Hematopoietic multipotent progenitor cell treated with erythropoietin and hydrocortisone succinate and interleukin-3 and kit ligand, for 8 days (in vitro differentiated cells): ENCODE measurements around the gene KLRC3.
"Not testable (repeated sequence)": the region's sequence is repeated elsewhere in the genome, so short reads cannot be mapped to it uniquely, and the experiment has no call there.

Experiments used
- DNase-seq: peaks from one replicate; pipeline ENCODE4 v3.0.0-alpha.2; 2015

Gene KLRC3

GRCh38 chr12:10420334-10420733, at the start of gene KLRC3:
Gene KLRC3, minus strand, starts transcription at chr12:10420595. Its CDS starts 45 bp downstream, at chr12:10420550.
- not testable (repeated sequence) for DNase-seq

GRCh38 chr12:10469701-10470100, 49.3 kb upstream of the KLRC3 start:
- no peak for DNase-seq

DNA sequence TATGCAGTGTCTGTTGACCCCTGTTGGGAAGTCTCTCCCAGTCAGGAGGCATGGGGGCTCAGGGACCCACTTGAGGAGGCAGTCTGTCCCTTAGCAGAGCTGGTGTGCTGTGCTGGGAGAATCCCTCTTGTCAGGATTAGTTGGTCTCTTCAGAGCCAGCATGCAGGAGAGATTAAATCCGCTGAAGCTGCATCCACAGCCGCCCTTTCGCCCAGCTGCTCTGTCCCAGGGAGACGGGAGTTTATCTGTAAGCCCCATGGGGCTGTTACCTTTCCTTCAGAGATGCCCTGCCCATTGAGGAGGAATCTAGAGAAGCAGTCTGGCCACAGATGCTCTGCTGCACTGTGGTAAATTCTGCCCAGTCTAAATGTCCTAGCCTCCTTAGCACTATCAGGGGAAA, 45.9 kb upstream of the KLRC3 start:
- DNase-seq: no peak

GRCh38 chr12:10457760-10458159, 37.4 kb upstream of the KLRC3 start:
- no peak for DNase-seq

GRCh38 chr12:10456856-10457255, 36.5 kb upstream of the KLRC3 start:
- DNase-seq: no peak

- no peak for DNase-seq
Observed at GRCh38 chr12:10455766-10456165, 35.4 kb upstream of the KLRC3 start.

GRCh38 chr12:10454531-10454930, 34.1 kb upstream of the KLRC3 start:
- no peak for DNase-seq

- no peak for DNase-seq
Observed at GRCh38 chr12:10453156-10453555, 32.8 kb upstream of the KLRC3 start, which contains the start of gene KLRC1. Gene KLRC1, minus strand, starts transcription at chr12:10453377. Its CDS starts 2,221 bp downstream, at chr12:10451156.

DNA sequence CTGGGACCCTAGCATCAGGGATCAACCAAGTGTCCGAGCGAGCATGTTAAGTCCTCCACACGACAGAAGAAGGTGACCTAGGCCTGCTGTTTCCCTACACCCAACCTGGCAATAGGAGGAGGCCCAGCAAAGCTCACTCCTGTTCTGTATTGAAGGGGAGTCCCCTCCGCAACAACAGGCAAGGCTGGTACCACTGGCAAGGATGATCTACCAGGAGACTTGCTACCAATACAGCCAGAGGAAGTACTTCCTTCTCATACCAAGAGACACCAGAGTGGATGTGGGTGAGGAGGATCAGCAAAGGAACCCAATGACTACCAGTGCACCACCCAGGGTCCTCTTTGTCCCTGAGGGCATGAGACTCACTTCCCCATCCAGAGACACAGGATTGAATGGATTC, 27.8 kb upstream of the KLRC3 start:
- no peak for DNase-seq

GRCh38 chr12:10446052-10446451, 25.7 kb upstream of the KLRC3 start:
- DNase-seq: not testable (repeated sequence)

DNA sequence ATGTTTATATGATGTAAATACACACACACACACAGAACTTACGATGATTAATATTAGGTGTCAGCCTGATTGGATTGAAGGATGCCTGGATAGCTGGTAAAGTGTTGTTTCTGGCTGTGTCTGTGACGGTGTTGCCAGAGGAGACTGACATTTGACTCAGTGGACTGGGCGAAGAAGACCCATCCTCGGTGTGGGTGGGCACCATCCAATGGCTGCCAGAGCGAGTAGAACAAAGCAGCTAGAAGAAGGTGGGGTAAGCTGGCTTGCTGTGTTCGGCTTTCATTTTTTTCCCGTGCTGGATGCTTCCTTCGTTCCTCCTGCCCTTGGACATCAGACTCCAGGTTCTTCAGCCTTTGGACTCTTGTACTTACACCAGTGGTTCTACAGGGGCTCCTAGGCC, 20.7 kb upstream of the KLRC3 start:
- not testable (repeated sequence) for DNase-seq

GRCh38 chr12:10439608-10440274, 19.3 kb upstream of the KLRC3 start:
- DNase-seq: not testable (repeated sequence)

DNA sequence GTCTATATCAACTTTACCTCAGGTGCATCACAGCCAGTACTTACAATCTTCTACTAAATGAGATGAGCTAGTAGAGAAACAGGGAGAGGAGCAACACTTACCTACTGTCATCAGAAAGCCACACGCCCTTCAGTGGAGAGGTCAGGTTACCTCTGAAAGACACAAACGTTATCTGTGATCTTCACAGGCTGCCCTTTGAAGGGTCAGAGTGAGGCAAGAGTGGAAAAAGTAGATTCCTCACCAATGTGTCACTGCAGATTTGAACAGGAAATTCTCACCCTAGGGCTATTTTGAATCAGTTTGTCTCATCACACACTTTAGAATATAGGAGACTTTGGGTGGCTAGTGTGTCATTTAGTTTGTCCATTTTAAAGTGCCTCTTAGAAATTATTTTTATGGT, 17.2 kb upstream of the KLRC3 start:
- DNase-seq: not testable (repeated sequence)

DNA sequence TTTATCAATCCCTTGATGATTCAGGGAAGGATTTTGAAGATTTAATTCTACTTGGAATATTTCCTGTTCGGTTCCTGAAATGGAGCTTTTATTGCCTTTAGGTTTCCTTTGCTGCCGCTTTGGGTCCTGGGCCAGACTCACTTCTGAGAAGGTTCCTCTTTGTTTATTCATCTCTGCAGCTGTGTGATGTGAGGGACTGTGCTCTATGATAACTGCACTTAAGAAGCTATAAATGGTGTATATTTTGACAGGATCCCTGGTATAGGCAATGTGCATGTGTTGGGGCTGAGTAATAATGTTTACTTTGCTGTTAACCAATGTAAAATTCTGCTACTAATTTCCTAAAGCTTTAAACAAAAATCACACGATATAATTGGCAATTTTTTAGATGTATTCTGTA, 15.4 kb upstream of the KLRC3 start, which contains the start of gene KLRC2:
Gene KLRC2, minus strand, starts transcription at position 195 of the 400 bp plus-strand sequence. Its CDS starts 24 bp downstream, at position 171.
- DNase-seq: not testable (repeated sequence)

DNA sequence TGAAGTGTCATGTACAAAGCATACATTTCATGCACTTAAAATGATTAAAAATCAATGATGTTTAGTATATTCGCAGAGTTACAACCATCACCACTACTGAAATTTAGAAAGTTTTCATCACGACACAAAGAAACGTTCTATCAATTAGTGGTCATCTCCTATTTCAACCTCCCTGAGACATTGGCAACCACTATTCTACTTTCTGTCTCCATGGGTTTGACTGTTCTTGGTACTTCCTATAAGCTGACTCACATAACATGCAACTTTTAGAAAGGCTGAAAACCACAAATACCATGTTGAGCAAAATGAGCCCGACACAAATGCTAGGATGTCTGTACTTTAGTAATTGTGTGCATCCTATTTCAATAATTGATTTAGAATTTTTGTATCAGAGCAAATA, 10.2 kb upstream of the KLRC3 start:
- DNase-seq: not testable (repeated sequence)

GRCh38 chr12:10425938-10426337, 5.5 kb upstream of the KLRC3 start:
- DNase-seq: not testable (repeated sequence)

GRCh38 chr12:10424260-10424899, 4.0 kb upstream of the KLRC3 start:
- DNase-seq: not testable (repeated sequence)

GRCh38 chr12:10422159-10422558, 1.8 kb upstream of the KLRC3 start:
- DNase-seq: not testable (repeated sequence)

GRCh38 chr12:10409392-10409791, 11.0 kb downstream of the KLRC3 start, which contains the start of gene KLRC4:
Gene KLRC4, minus strand, starts transcription at chr12:10409757. Its CDS starts 182 bp downstream, at chr12:10409575.
- no peak for DNase-seq

- no peak for DNase-seq
Observed at GRCh38 chr12:10408842-10409241, 11.6 kb downstream of the KLRC3 start.

GRCh38 chr12:10406725-10407124, 13.7 kb downstream of the KLRC3 start:
- DNase-seq: no peak

DNA sequence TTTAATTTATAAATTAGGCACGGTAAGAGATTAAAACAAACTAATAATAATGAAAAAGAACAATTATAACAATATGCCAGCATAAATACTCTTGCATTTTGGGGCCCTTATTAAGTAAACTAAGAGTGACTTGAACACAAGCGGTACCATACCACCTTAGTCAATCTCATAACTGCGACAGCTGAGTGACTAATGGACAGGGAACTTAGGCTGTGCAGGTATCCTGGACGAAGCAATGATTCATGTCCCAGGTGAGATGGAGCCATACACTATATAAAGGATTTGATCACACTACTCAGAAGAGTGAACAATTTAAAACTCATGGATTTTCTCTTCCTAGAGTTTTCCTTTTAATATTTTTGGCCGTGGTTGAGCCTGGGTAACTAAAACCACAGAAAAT, 15.1 kb downstream of the KLRC3 start:
- DNase-seq: no peak

GRCh38 chr12:10404798-10405197, 15.6 kb downstream of the KLRC3 start:
- DNase-seq: no peak

- DNase-seq: no peak
Observed at GRCh38 chr12:10400829-10401228, 19.6 kb downstream of the KLRC3 start.
